ENCODE data around the gene PPP3CA.

GRCh38 chr4:101337688-101338087 is 9.6 kb downstream of the PPP3CA start:
- TF ChIP-seq CTCF (IDR thresholded peaks at IDR 0.05) (no peak), POLR2A (IDR thresholded peaks at IDR 0.05) (no peak)

Data from breast epithelium (tissue), 3 donors.